GM12891 (cell line): ENCODE results near the gene CFC1.
"Not testable (repeated sequence)": the region's sequence is repeated elsewhere in the genome, so short reads cannot be mapped to it uniquely, and the experiment has no call there.

ENCODE experiments used
- POLR2A ChIP-seq: IDR thresholded peaks from 2 replicates; pipeline ENCODE4 v1.6.1; 2011; ENCODE audit warnings: low read depth, low read length, control low read depth
- POLR2AphosphoS5 ChIP-seq: IDR thresholded peaks from 2 replicates; pipeline ENCODE4 v1.6.1; 2011; ENCODE audit warnings: low read depth, low read length, control low read depth

DNA sequence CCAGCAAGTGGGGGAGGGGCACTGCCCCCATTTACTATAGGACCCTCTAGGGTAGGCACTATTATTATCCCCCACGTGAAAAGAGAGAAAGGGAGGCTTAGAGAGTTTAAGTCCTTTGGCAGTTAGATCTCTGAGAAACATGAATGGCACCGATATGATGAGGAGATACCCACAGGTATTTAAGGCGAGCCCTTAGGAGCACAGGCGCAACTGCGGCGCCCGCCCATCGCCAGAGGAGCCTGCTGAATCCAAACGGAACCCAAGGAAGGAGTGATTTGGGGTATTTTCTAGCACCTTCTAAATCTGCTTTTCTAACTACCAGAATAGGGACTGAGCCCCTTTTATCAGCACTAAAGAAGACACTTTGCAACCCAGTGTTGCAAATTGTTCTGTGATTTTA, 551 bp upstream of the CFC1 start:
- not testable (repeated sequence) for TF ChIP-seq POLR2AphosphoS5, POLR2A
